Heart left ventricle (tissue), 13 donors: ENCODE results near the gene KCNA2.

Experiments used
- POLR2A ChIP-seq, 2 donors: fragments of 450-650 bp; IDR thresholded peaks; one replicate each; pipeline ENCODE4 v1.6.1; 2017; ENCODE audit warnings: antibody characterized with exemption in 2 of 2, mild to moderate bottlenecking in 2 of 2, moderate library complexity in 2 of 2
- TF ChIP-seq, protein P1 (sequence below), 12 donors: fragments of 200-600 bp; sonication (generic) in 4 of 12; IDR thresholded peaks; one replicate each; pipeline versions ENCODE4 v1.5.0 to v1.8.0; 2018 to 2022; ENCODE audit warnings: antibody characterized with exemption in 12 of 12, mild to moderate bottlenecking in 5 of 12
- donor health status: ischemic (EF 13 %, LVEDD 7.1; RV severe dilation, severe dysfunction).
- donor health status: DM: no; HTN: yes; CAD: no.
- donor health status: DM: no; HTN: no; CAD: no.
- donor health status: ischemic (EF 25% LVEDD 6.9; RV normal size, moderate dysfunction).
- donor health status: ischemic (EF 25% LVEDD 5.7; RV mildly dilated, moderate dysfunction).
- donor health status: ischemic (EF 35%, LVEDD 5.7; RV mildly dilated, moderate dysfunction).
- donor health status: nonischemic (EF 11% LVEDD 7.7; RV severe dilation, severe dysfunction).
- donor health status: DM: yes; HTN: yes; CAD: no.
- donor health status: PGD.
- donor health status: ischemic (EF 29% LVEDD 5.4; RV normal size, mild dysfunction).
- donor health status: nonischemic (EF 23%, LVEDD 6.1; RV moderate dilation, normal function).

GRCh38 chr1:110595353-110595710, 10.8 kb downstream of the KCNA2 start:
- TF ChIP-seq, protein P1, sequence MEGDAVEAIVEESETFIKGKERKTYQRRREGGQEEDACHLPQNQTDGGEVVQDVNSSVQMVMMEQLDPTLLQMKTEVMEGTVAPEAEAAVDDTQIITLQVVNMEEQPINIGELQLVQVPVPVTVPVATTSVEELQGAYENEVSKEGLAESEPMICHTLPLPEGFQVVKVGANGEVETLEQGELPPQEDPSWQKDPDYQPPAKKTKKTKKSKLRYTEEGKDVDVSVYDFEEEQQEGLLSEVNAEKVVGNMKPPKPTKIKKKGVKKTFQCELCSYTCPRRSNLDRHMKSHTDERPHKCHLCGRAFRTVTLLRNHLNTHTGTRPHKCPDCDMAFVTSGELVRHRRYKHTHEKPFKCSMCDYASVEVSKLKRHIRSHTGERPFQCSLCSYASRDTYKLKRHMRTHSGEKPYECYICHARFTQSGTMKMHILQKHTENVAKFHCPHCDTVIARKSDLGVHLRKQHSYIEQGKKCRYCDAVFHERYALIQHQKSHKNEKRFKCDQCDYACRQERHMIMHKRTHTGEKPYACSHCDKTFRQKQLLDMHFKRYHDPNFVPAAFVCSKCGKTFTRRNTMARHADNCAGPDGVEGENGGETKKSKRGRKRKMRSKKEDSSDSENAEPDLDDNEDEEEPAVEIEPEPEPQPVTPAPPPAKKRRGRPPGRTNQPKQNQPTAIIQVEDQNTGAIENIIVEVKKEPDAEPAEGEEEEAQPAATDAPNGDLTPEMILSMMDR (IDR thresholded peaks at IDR 0.05), result no peak
- no peak for TF ChIP-seq POLR2A (IDR thresholded peaks at IDR 0.05)
